CD4-positive, alpha-beta T cell treated with Interferon alpha-2 for 1 hour (primary cell): ENCODE measurements around the gene DACT2.

Experiments used
- DNase-seq, 2 donors: peaks; one replicate each; pipeline ENCODE4 v3.0.0-alpha.2; 2020 to 2022

The DACT2 gene

DNA sequence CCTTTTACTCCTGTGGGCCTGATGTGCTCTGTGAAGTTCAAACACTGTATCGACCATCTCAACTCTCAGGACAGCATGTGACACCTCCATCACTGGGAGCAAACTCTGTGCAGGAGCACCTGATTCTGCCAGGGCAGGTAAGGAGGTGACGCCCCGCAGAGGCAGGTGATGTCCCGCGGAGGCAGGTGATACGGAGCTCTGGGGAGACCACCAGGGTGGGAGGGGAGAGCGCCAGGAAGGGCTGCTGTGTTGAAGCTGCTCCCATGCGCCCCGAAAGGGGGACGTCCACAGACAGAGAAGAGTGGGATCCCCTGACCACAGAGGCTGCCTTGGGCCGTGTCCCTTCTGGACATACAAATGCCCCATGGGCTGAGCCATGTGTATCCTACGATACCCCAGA lies 58.3 kb downstream of the DACT2 start:
- DNase-seq: no peak

- no peak for DNase-seq
Measured at GRCh38 chr6:168260420-168260987, 59.1 kb downstream of the DACT2 start.

GRCh38 chr6:168258795-168259194 lies 60.8 kb downstream of the DACT2 start:
- DNase-seq: no peak

DNA sequence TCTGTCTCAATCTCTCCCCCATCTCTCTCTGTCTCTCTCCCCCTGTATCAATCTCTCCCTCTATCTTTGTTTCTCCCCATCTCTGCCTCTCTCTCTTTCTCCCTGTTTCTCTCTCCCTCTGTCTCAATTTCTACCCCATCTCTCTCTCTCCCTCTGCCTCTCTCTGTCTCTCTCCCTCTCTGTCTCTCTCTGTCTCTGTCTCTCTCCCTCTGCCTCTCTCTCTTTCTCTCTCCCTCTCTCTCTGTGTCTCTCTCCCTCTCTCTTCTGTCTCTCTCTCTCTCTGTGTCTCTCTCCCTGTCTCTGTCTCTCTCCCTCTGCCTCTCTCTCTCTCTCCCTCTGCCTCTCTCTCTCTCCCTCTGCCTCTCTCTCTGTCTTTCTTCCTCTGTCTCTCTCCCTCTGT lies 62.6 kb downstream of the DACT2 start:
- no peak for DNase-seq
